ENCODE data around the gene SFXN3.
"Not testable (repeated sequence)": the region's sequence is repeated elsewhere in the genome, so short reads cannot be mapped to it uniquely, and the experiment has no call there.

The SFXN3 gene

GRCh38 chr10:101033276-101033675 lies 2.2 kb downstream of the SFXN3 start:
- Histone ChIP-seq H3K9ac (ENCODE audit: low read length) (no peak overlapping the region), H3K27me3 (replicated peaks; ENCODE audit: insufficient read depth, low read length) (peaks cover 66% of the 10 kb centered on the region), H3K4me3 (ENCODE audit: low read length) (no peak overlapping the region), H2AFZ (ENCODE audit: low read length) (no peak overlapping the region), H3K9me2 (replicated peaks; ENCODE audit: insufficient read depth, low read length) (no peaks in the 10 kb centered on the region), H3K79me2 (ENCODE audit: low read length) (no peaks in the 10 kb centered on the region), H3K4me2 (ENCODE audit: low read depth, low read length) (no peak overlapping the region), H4K20me1 (ENCODE audit: insufficient read depth, low read length) (no peaks in the 10 kb centered on the region), H3K9me3 (replicated peaks; ENCODE audit: insufficient read depth, low read length) (no peaks in the 10 kb centered on the region), H3F3A (ENCODE audit: insufficient read depth, low read length) (no peaks in the 10 kb centered on the region), H3K4me1 (ENCODE audit: low read length) (peaks cover 7% of the 10 kb centered on the region; the same call in 1 of the 2 replicates), H3K36me3 (replicated peaks; ENCODE audit: insufficient read depth, low read length) (no peaks in the 10 kb centered on the region), H3K27ac (ENCODE audit: low read length) (no peak overlapping the region)
- DNase-seq: no peak
- no peak for TF ChIP-seq CTCF (IDR thresholded peaks at IDR 0.05; ENCODE audit: low read length)
- TF ChIP-seq EZH2phosphoT487 (IDR thresholded peaks at IDR 0.05; ENCODE audit: low read length): no peak
- TF ChIP-seq EZH2 (optimal IDR thresholded peaks at IDR 0.05; ENCODE audit: low read depth, low read length): no peak

GRCh38 chr10:101034404-101034803 lies 3.4 kb downstream of the SFXN3 start:
- H3K4me3 ChIP-seq (ENCODE audit: low read length); H3K79me2 ChIP-seq (ENCODE audit: low read length); H3F3A ChIP-seq (ENCODE audit: insufficient read depth, low read length); H3K36me3 ChIP-seq (replicated peaks; ENCODE audit: insufficient read depth, low read length); H2AFZ ChIP-seq (ENCODE audit: low read length); H3K9me2 ChIP-seq (replicated peaks; ENCODE audit: insufficient read depth, low read length); H3K4me2 ChIP-seq (ENCODE audit: low read depth, low read length); H3K9ac ChIP-seq (ENCODE audit: low read length); H3K9me3 ChIP-seq (replicated peaks; ENCODE audit: insufficient read depth, low read length); H3K4me1 ChIP-seq (ENCODE audit: low read length); H4K20me1 ChIP-seq (ENCODE audit: insufficient read depth, low read length); DNase-seq; H3K27ac ChIP-seq (ENCODE audit: low read length): not testable (repeated sequence)
- peaks cover 55% of the 10 kb centered on the region for H3K27me3 ChIP-seq (replicated peaks; ENCODE audit: insufficient read depth, low read length)

- no peaks in the 10 kb centered on the region for H3K36me3 ChIP-seq (replicated peaks; ENCODE audit: insufficient read depth, low read length)
- peaks cover 46% of the 10 kb centered on the region for H3K27me3 ChIP-seq (replicated peaks; ENCODE audit: insufficient read depth, low read length)
- no peak overlapping the region for H3K9ac ChIP-seq (ENCODE audit: low read length)
These were observed 4.3 kb downstream of the SFXN3 start for GRCh38 chr10:101035314-101035713.

More at GRCh38 chr10:101035314-101035713, 4.3 kb downstream of the SFXN3 start:
- no peak overlapping the region for H3K27ac ChIP-seq (ENCODE audit: low read length)
- TF ChIP-seq EZH2phosphoT487 (IDR thresholded peaks at IDR 0.05; ENCODE audit: low read length): no peak
- no peak for TF ChIP-seq CTCF (IDR thresholded peaks at IDR 0.05; ENCODE audit: low read length)
- no peak for TF ChIP-seq EZH2 (optimal IDR thresholded peaks at IDR 0.05; ENCODE audit: low read depth, low read length)
- no peaks in the 10 kb centered on the region for H3K79me2 ChIP-seq (ENCODE audit: low read length)
- no peaks in the 10 kb centered on the region for H3K9me2 ChIP-seq (replicated peaks; ENCODE audit: insufficient read depth, low read length)
- H2AFZ ChIP-seq (ENCODE audit: low read length): no peak overlapping the region
- no peaks in the 10 kb centered on the region for H3F3A ChIP-seq (ENCODE audit: insufficient read depth, low read length)
- H3K4me3 ChIP-seq (ENCODE audit: low read length): no peak overlapping the region
- H3K9me3 ChIP-seq (replicated peaks; ENCODE audit: insufficient read depth, low read length): no peaks in the 10 kb centered on the region
- DNase-seq: no peak
- H4K20me1 ChIP-seq (ENCODE audit: insufficient read depth, low read length): no peaks in the 10 kb centered on the region
- H3K4me2 ChIP-seq (ENCODE audit: low read depth, low read length): no peak overlapping the region
- peaks cover 13% of the 10 kb centered on the region for H3K4me1 ChIP-seq (ENCODE audit: low read length)
